ENCODE measurements around the gene ATAD3A.

DNA sequence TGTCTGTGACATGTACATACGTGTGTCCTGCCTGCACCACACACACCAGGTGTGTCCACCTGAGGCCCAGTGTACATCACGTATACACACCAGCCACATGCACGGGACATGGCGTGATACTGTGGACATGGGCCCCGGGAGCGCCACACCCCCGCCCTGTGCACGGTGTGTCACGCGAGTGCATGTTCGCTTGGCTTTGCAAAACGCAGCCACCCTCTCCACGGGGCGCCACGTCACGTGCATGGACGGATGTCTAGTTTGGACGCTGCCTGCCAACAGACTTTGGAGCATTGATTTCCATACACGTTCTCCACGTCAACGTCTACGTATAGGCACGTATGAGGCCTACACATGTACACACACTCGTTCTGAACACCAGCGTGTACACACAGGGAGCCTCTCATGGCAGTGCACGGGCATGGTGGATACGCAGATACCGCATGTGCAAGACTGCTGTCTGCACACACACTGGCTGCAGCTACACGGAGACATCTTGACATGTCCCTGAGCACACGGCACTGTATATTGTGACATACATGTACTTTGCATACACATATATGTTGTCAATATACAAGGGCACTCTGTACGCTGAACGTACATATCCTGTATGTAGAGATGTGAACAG is 25.8 kb downstream of the ATAD3A start:
- TF ChIP-seq, protein P1, sequence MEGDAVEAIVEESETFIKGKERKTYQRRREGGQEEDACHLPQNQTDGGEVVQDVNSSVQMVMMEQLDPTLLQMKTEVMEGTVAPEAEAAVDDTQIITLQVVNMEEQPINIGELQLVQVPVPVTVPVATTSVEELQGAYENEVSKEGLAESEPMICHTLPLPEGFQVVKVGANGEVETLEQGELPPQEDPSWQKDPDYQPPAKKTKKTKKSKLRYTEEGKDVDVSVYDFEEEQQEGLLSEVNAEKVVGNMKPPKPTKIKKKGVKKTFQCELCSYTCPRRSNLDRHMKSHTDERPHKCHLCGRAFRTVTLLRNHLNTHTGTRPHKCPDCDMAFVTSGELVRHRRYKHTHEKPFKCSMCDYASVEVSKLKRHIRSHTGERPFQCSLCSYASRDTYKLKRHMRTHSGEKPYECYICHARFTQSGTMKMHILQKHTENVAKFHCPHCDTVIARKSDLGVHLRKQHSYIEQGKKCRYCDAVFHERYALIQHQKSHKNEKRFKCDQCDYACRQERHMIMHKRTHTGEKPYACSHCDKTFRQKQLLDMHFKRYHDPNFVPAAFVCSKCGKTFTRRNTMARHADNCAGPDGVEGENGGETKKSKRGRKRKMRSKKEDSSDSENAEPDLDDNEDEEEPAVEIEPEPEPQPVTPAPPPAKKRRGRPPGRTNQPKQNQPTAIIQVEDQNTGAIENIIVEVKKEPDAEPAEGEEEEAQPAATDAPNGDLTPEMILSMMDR (IDR thresholded peaks at IDR 0.05) = no peak
- no peak for TF ChIP-seq POLR2A (IDR thresholded peaks at IDR 0.05)
